Small intestine (tissue), 7 donors: ENCODE measurements around the gene PDYN. TPM values are rescaled to one million over a fixed set of nuclear protein-coding genes. Genes with fewer than 3 reads are reported as not detected.

ENCODE experiments used
- DNase-seq, 2 donors: peaks; one replicate each; pipeline versions ENCODE4 v3.0.0 to v3.0.0-alpha.2; 2013
- FAIRE-seq: peaks from 2 replicates; lab custom pipeline; 2012; peaks lifted over from hg19 to GRCh38; lab: Jason Lieb, UNC
- H3K27ac ChIP-seq, 3 donors: one replicate each; pipeline ENCODE4 v1.5.1; 2013; ENCODE audit warnings: low read length in 2 of 3, mild to moderate bottlenecking in 2 of 3, control low read depth in 1 of 3, inconsistent platforms in 1 of 3, low read depth in 1 of 3, moderate library complexity in 1 of 3
- H3K27me3 ChIP-seq, 3 donors: one replicate each; pipeline ENCODE4 v1.6.1; 2013; ENCODE audit warnings: low read length in 3 of 3, inconsistent platforms in 1 of 3; ENCODE audit not compliant: control insufficient read depth in 3 of 3, insufficient read depth in 3 of 3
- H3K36me3 ChIP-seq, 3 donors: one replicate each; pipeline ENCODE4 v1.6.1; 2013; ENCODE audit warnings: low read length in 3 of 3, inconsistent platforms in 1 of 3, low read depth in 1 of 3, mild to moderate bottlenecking in 1 of 3, moderate library complexity in 1 of 3; ENCODE audit not compliant: control insufficient read depth in 3 of 3, insufficient read depth in 2 of 3
- H3K4me1 ChIP-seq, 3 donors: one replicate each; pipeline ENCODE4 v1.6.1; 2013; ENCODE audit warnings: low read length in 2 of 3, inconsistent platforms in 1 of 3, low read depth in 1 of 3, mild to moderate bottlenecking in 1 of 3, moderate library complexity in 1 of 3; ENCODE audit not compliant: control insufficient read depth in 3 of 3, insufficient read depth in 2 of 3
- H3K4me3 ChIP-seq, 3 donors: one replicate each; pipeline ENCODE4 v1.5.1; 2013; ENCODE audit warnings: low read length in 3 of 3, control low read depth in 1 of 3, inconsistent platforms in 1 of 3, low read depth in 1 of 3, mild to moderate bottlenecking in 1 of 3, moderate library complexity in 1 of 3
- H3K9me3 ChIP-seq, 2 donors: one replicate each; pipeline ENCODE4 v1.6.1; 2013; ENCODE audit warnings: low read depth in 1 of 2, low read length in 1 of 2; ENCODE audit not compliant: control insufficient read depth in 2 of 2, insufficient read depth in 1 of 2
- WGBS, 3 donors: extraction: QIAGEN DNeasy Blood & Tissue Kit; methylation state at CpG; one replicate each; pipeline ENCODE4 v1.1.7; 2013; 5-methylcytosine and 5-hydroxymethylcytosine counted together
- polyA plus RNA-seq, 4 donors: library from polyadenylated mRNA; stranded (reverse) in 3 of 4; unstranded in 1 of 4; fragments of 200-250 nt in 3 of 4; fragments of 120-200 nt in 1 of 4; gene quantifications; one replicate each; pipeline versions ENCODE4 v1.2.1 to v1.2.3, GENCODE V29; 2013
- donor health status: healthy with polysubstance abuse.
- donor health status: control.
- donor health status: control.
- donor health status: Bipolar disorder and iron deficiency.
- donor health status: healthy.

Gene PDYN
- polyA plus RNA-seq, 4 donors = 0.01 TPM; not detected in 3

DNA sequence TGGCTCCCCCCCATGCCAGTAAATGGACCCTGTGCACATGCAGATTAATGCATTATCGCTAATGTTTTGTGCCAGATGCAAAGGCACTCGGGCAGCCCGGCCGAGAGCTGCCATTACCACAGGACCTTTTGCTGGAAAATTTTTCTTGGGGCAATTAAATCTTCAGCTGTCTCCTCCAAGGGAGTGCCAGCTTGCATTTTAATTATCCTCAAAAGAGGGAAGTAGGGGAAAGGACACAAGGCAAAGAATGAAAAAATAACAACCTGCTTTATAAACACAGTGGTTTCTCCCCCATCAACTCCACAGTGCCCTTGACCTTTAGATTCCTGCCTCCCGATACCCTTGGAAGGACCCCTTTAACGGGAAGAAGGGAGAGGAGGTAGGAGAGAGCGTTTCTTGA lies 48.2 kb downstream of the PDYN start:
- peak overlapping the region in 1 of 3 donors; percentile 60 for H3K27ac ChIP-seq
- FAIRE-seq = no peak
- 60 to 74% (median 65%) methylated on average over 7 of the region's 7 CpGs for WGBS, 3 donors
- H3K36me3 ChIP-seq = no peaks in the 10 kb centered on the region
- H3K4me3 ChIP-seq = no peak overlapping the region
- DNase-seq = no peak
- H3K4me1 ChIP-seq = peaks cover 0 to 37% (median 2%) of the 10 kb centered on the region in 3 donors
- peaks cover 0 to 18% (median 2%) of the 10 kb centered on the region in 3 donors for H3K27me3 ChIP-seq
- H3K9me3 ChIP-seq = no peaks in the 10 kb centered on the region

DNA sequence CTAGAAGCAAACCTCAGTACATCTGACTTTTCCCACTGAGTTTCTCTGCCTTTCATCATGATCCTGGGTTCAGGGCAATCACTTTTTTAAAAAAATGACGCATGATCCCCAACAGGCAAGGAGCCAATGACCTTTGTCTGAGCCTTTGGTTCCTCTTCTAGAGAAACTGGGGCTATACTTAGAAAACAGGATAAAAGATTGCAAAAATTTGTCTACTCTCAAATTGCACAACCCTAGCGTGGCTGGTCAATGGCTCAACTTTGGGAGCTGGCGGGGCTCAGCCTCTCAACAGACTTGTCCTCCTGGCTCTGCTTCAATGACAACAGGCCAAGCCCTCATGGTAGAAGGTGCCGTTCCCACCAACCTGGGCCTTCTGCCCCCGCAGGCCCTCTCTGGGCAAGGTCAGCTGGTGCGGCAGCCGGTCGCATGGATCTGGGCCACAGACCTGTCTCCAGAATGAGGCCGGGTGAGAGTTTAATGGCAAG lies 48.7 kb downstream of the PDYN start:
- 75 to 81% (median 78%) methylated on average over 9 of the region's 9 CpGs for WGBS, 3 donors
- H3K27me3 ChIP-seq = peaks cover 0 to 18% (median 2%) of the 10 kb centered on the region in 3 donors
- no peaks in the 10 kb centered on the region for H3K36me3 ChIP-seq
- H3K9me3 ChIP-seq = no peaks in the 10 kb centered on the region
- DNase-seq = no peak
- no peak for FAIRE-seq
- H3K4me3 ChIP-seq = no peak overlapping the region
- H3K4me1 ChIP-seq = peaks cover 0 to 37% (median 2%) of the 10 kb centered on the region in 3 donors
- peak overlapping the region in 1 of 3 donors; percentile 60 for H3K27ac ChIP-seq

DNA sequence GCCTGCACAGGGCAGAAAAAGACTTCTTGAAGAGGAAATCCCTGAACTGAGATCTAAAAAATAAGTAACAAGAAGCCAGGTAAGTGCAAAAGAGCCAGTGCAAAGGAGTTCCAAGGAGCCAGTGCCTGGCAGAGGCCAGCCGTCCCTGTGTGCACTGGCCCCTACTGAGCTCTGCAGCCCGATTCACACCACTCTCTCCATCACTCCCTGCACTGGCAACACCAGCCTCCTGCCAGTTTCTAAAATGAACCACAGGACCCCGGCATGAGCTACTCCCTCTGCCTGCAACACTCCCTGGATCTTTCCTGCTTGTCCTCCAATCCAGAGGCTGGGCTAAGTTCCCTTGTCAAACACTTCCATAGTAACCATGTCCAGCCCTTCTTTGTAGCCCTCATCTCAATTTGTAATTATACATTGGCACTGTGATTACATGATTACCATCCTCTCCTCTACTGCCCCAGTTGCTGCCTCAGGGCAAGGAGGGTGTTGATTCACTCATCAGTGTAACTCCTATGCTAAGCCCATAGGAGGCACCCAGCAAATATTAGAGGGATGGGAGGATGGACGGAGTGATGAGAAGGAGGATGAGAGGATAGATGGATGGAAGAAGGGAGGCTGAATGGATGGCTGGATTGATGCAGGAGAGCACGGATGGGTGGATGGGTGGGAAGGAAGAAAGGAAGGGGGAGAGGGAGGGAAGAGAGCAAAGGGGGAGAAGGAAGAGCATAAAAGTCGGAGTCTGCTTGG lies 49.3 kb downstream of the PDYN start:
- Histone ChIP-seq H3K9me3 (no peaks in the 10 kb centered on the region), H3K27ac (peak overlapping the region in 2 of 3 donors; percentile 18 to 38), H3K36me3 (no peaks in the 10 kb centered on the region), H3K4me3 (no peak overlapping the region), H3K4me1 (peaks cover 0 to 37% (median 2%) of the 10 kb centered on the region in 3 donors), H3K27me3 (peaks cover 0 to 18% (median 2%) of the 10 kb centered on the region in 3 donors)
- FAIRE-seq (no peak), DNase-seq (no peak)
- WGBS, 3 donors = 76 to 85% (median 84%) methylated on average over 6 of the region's 6 CpGs

DNA sequence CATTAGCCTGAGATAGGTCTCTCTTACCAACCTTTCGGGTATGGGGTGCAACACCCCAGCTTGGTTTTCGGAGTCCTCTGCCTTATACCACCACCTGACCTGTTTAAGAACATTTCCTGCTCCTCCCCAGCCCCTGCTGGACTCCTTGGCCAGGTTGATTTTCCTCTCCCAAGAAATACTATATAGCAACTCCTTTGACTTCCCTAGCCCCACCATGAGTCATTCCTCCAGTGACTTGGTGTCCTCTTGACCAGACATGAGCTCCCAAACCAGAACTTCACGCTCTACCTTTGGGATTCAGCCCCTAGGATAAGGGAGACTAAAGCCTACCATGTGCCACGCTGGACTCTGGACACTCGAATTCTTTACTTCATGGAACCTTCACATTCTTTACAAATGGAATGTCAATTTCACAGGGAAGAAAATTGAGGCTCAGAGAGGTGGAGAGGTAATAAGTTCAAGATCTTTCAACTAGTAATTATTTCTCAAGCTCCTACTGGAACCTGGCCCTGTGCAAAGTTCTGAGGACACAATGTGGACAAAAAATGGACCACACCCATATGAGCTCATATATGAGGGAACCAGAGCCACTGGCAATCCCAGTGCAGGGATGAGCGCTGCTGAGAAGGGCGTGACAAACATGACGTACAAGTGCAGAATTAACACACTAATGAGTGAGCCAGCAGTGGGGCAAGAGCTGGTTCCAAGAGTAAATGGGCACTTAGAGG lies 50.4 kb downstream of the PDYN start:
- peak; percentile 77 for DNase-seq
- peaks cover 0 to 37% (median 2%) of the 10 kb centered on the region in 3 donors for H3K4me1 ChIP-seq
- WGBS, 3 donors = 51 to 73% (median 62%) methylated on average over 8 of the region's 8 CpGs
- H3K36me3 ChIP-seq = peaks cover 0 to 9% (median 0%) of the 10 kb centered on the region in 3 donors
- H3K27ac ChIP-seq = peak overlapping the region in 1 of 3 donors; percentile 49
- FAIRE-seq = no peak
- H3K4me3 ChIP-seq = no peak overlapping the region
- H3K9me3 ChIP-seq = no peaks in the 10 kb centered on the region
- peaks cover 0 to 18% (median 2%) of the 10 kb centered on the region in 3 donors for H3K27me3 ChIP-seq

DNA sequence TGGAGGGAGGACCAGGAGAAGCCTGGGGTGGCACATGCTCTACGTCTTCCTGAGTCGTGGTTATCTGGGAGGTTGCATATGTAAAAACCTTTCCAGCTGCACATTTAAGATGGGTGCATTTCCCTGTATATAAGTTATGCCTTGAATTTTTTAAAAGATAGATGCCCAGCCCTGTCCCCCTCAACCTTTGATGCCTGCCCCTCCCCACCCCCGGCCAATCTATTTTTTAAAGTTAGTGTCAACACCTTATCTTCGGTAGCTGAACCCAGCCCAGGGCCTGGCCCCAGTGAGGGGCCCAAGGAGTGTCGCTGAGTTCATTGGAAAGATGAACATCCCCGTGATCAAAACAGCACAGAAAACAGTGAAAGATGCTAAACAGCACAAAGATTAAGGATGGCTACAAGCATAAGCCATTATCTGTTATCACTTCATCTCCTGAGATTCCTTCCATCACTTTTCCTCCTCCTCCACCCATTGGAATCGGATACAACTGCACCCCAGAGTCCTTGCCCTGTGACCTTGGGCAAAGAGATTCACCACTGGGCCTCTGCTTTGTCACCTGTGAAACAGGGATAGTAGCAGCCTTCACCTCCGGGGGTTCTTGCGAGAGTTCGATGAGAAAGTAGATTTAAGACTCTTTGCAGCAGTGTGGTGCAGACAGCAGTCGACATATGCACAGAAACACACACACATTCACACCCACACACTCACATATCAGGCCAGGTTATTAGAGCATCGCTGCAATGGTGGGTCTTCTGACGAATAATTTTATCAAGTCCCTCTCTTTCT lies 51.2 kb downstream of the PDYN start:
- 55 to 74% (median 59%) methylated on average over 13 of the region's 13 CpGs for WGBS, 3 donors
- Histone ChIP-seq H3K4me1 (peaks cover 0 to 37% (median 2%) of the 10 kb centered on the region in 3 donors), H3K36me3 (peaks cover 0 to 14% (median 0%) of the 10 kb centered on the region in 3 donors), H3K27ac (peak overlapping the region in 1 of 3 donors; percentile 49), H3K4me3 (no peak overlapping the region), H3K27me3 (peaks cover 0 to 18% (median 2%) of the 10 kb centered on the region in 3 donors), H3K9me3 (no peaks in the 10 kb centered on the region)
- DNase-seq = no peak
- no peak for FAIRE-seq

DNA sequence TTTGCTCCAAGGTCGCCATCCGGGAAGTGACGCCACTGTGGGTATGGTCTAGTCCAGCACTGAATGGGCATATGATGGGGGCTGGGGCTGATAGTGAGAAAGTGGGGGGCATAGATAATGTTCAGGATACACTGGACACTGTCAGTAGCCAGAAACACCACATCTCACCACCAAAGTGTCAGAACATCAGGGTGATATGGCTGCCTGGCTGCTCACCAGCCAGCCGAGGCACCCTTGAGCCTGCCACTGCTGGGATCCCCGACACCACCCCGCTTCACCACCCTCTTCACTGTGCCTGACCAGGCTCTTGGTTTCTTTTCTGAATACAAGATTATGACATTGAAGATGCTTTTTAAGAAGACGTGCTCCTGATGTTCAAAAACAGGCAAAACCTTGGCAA lies 51.8 kb downstream of the PDYN start:
- H3K4me3 ChIP-seq = no peak overlapping the region
- peaks cover 0 to 20% (median 0%) of the 10 kb centered on the region in 3 donors for H3K36me3 ChIP-seq
- H3K4me1 ChIP-seq = peaks cover 0 to 33% (median 2%) of the 10 kb centered on the region in 3 donors
- no peaks in the 10 kb centered on the region for H3K9me3 ChIP-seq
- no peak overlapping the region for H3K27ac ChIP-seq
- FAIRE-seq = no peak
- peaks cover 0 to 13% (median 2%) of the 10 kb centered on the region in 3 donors for H3K27me3 ChIP-seq
- WGBS, 3 donors = 83 to 84% (median 83%) methylated on average over 7 of the region's 7 CpGs
- DNase-seq = no peak

DNA sequence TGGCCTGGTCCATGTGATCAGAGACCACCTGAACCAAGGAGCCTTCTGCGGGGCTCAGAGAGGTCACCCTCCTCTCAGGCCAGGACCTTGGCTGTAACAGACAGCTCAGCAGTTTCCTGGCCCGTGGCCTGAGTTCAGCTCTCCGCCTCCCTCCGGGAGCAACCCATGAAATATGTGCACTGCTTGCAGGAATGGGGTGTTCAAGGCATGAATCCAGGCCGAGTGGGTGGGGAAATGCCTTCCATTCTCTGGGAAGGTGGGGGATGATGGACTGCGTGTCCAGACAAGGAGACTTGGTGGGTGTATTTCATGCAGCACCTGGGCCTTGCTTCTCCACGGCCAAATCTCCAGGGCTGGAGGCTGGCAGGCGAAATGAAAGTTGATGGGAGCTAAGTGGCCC lies 52.6 kb downstream of the PDYN start:
- DNase-seq (no peak), FAIRE-seq (no peak)
- WGBS, 3 donors = 58 to 70% (median 68%) methylated on average over 8 of the region's 8 CpGs
- Histone ChIP-seq H3K4me1 (peaks cover 0 to 27% (median 2%) of the 10 kb centered on the region in 3 donors), H3K36me3 (peaks cover 0 to 20% (median 0%) of the 10 kb centered on the region in 3 donors), H3K4me3 (no peak overlapping the region), H3K27ac (no peak overlapping the region), H3K9me3 (no peaks in the 10 kb centered on the region), H3K27me3 (peaks cover 0 to 5% (median 0%) of the 10 kb centered on the region in 3 donors)
